HCT116 (cell line): Measurements from ENCODE around the gene SYDE1. TPM values are rescaled to one million over a fixed set of nuclear protein-coding genes. Genes with fewer than 3 reads are reported as not detected.

Experiments
- ATAC-seq: fragments of 200-7000 bp; cut with Tn5 transposase; 2 replicates; pipeline ENCODE4 v1.9.1; 2020; ENCODE audit warnings: mild to moderate bottlenecking, moderate library complexity
- BruUV-seq: library from RNA; stranded (reverse); fragments of 400-500 nt; replicated peaks from 2 replicates; lab custom pipeline; 2021; lab: Mats Ljungman, UMichigan
- CTCF ChIA-PET: fragments of 300-600 bp; sonication (Branson Sonifier 250); formaldehyde crosslinking; loops from one replicate; lab custom pipeline; 2021; ENCODE audit warnings: antibody characterized with exemption; lab: Charles Lee
- POLR2A ChIA-PET: fragments of 300-600, 350-600 bp; sonication (Branson Sonifier 250); formaldehyde crosslinking; loops from one replicate; lab custom pipeline; 2021; ENCODE audit warnings: antibody characterized with exemption; lab: Charles Lee
- RAD21 ChIA-PET, 2 experiments: fragments of 300-600 bp; sonication (Branson Sonifier 250); formaldehyde crosslinking; loops; one replicate each; lab custom pipeline; 2023; ENCODE audit warnings: low total read pairs in 2 of 2; ENCODE audit not compliant: uncharacterized antibody in 2 of 2, unreplicated experiment in 2 of 2, low non-redundant PET in 1 of 2; lab: Charles Lee
- DNase-seq: peaks from one replicate; pipeline ENCODE4 v3.0.0-alpha.2; 2010; ENCODE audit warnings: low read depth, low spot score
- H2AFZ ChIP-seq: fragments of 200-600 bp; shearing (Covaris generic), sonication (generic); 2 replicates; pipeline ENCODE4 v1.6.1; 2017; ENCODE audit warnings: low read depth, mixed run types, mixed read lengths, antibody characterized with exemption, low read length; ENCODE audit not compliant: poor library complexity, severe bottlenecking
- H3K27ac ChIP-seq: 2 replicates; pipeline ENCODE4 v1.5.1; 2012; ENCODE audit warnings: low read depth, low read length
- H3K27me3 ChIP-seq: fragments of 200-600 bp; sonication (generic); 2 replicates; pipeline ENCODE4 v1.6.1; 2016; ENCODE audit warnings: mixed run types, low read length, mixed read lengths; ENCODE audit not compliant: insufficient read depth
- H3K36me3 ChIP-seq, 2 experiments: fragments of 200-500 bp in 1 of 2; fragments of 200-600 bp in 1 of 2; sonication (Bioruptor generic) in 1 of 2; sonication (generic) in 1 of 2; 2 replicates each; pipeline versions ENCODE4 v1.5.1 to v1.6.1; 2014 to 2016; ENCODE audit warnings: low read length in 2 of 2, inconsistent platforms in 1 of 2, mixed read lengths in 1 of 2, mixed run types in 1 of 2; ENCODE audit not compliant: insufficient read depth in 2 of 2, control insufficient read depth in 1 of 2
- H3K4me1 ChIP-seq, 2 experiments: fragments of 200-600 bp in 1 of 2; sonication (generic) in 1 of 2; 2 replicates each; pipeline versions ENCODE4 v1.5.1 to v1.6.1; 2012 to 2017; ENCODE audit warnings: low read length in 2 of 2, inconsistent platforms in 1 of 2, mild to moderate bottlenecking in 1 of 2, mixed read lengths in 1 of 2, mixed run types in 1 of 2, moderate library complexity in 1 of 2; ENCODE audit not compliant: insufficient read depth in 2 of 2, control insufficient read depth in 1 of 2
- H3K4me2 ChIP-seq: fragments of 200-600 bp; sonication (generic); 2 replicates; pipeline ENCODE4 v1.6.1; 2017; ENCODE audit warnings: mixed run types, low read length, mixed read lengths
- H3K4me3 ChIP-seq, 2 experiments: fragments of 200-600 bp in 1 of 2; sonication (generic) in 1 of 2; replicated peaks in 1 of 2; 2 replicates each; pipeline ENCODE4 v1.5.1; 2011 to 2016; ENCODE audit warnings: low read length in 2 of 2, control low read depth in 1 of 2, low read depth in 1 of 2, mild to moderate bottlenecking in 1 of 2, mixed read lengths in 1 of 2, mixed run types in 1 of 2
- H3K79me2 ChIP-seq: fragments of 200-600 bp; sonication (generic); 2 replicates; pipeline ENCODE4 v1.6.1; 2017; ENCODE audit warnings: mild to moderate bottlenecking, mixed run types, low read length, moderate library complexity, mixed read lengths; ENCODE audit not compliant: insufficient read depth
- H3K9ac ChIP-seq: fragments of 200-600 bp; sonication (generic); 2 replicates; pipeline ENCODE4 v1.6.1; 2016; ENCODE audit warnings: low read length, mixed read lengths
- H3K9me2 ChIP-seq: fragments of 200-600 bp; sonication (generic), shearing (Covaris generic); 2 replicates; pipeline ENCODE4 v1.6.1; 2017; ENCODE audit warnings: mixed run types, mild to moderate bottlenecking, moderate library complexity; ENCODE audit not compliant: insufficient read depth
- H3K9me3 ChIP-seq, 2 experiments: fragments of 200-500 bp in 1 of 2; fragments of 200-600 bp in 1 of 2; sonication (Bioruptor generic) in 1 of 2; sonication (generic) in 1 of 2; 2 replicates each; pipeline ENCODE4 v1.6.1; 2014 to 2017; ENCODE audit warnings: low read length in 2 of 2, mixed read lengths in 2 of 2, inconsistent platforms in 1 of 2, low read depth in 1 of 2, mild to moderate bottlenecking in 1 of 2, mixed run types in 1 of 2, moderate library complexity in 1 of 2; ENCODE audit not compliant: control insufficient read depth in 1 of 2, insufficient read depth in 1 of 2
- H4K20me1 ChIP-seq: fragments of 200-600 bp; sonication (generic), shearing (Covaris generic); 2 replicates; pipeline ENCODE4 v1.6.1; 2017; ENCODE audit warnings: mixed run types, mild to moderate bottlenecking, moderate library complexity; ENCODE audit not compliant: insufficient read depth
- CEBPB ChIP-seq: IDR thresholded peaks from 2 replicates; pipeline ENCODE4 v1.6.1; 2012; ENCODE audit warnings: low read depth
- EGR1 ChIP-seq: IDR thresholded peaks from 2 replicates; pipeline ENCODE4 v1.6.1; 2012; ENCODE audit warnings: low read depth
- EZH2 ChIP-seq: fragments of 200-600 bp; sonication (generic); IDR thresholded peaks from 2 replicates; pipeline ENCODE4 v1.6.1; 2017; ENCODE audit warnings: antibody characterized with exemption, mixed run types
- EZH2phosphoT487 ChIP-seq: fragments of 200-600 bp; IDR thresholded peaks from 2 replicates; pipeline ENCODE4 v1.6.1; 2018; ENCODE audit warnings: antibody characterized with exemption, borderline replicate concordance
- POLR2AphosphoS5 ChIP-seq: IDR thresholded peaks from 2 replicates; pipeline ENCODE4 v1.6.1; 2011; ENCODE audit warnings: mild to moderate bottlenecking, low read depth, low read length, moderate library complexity
- RAD21 ChIP-seq: IDR thresholded peaks from 2 replicates; pipeline ENCODE4 v1.6.1; 2012; ENCODE audit warnings: low read depth, mild to moderate bottlenecking
- SIN3A ChIP-seq: IDR thresholded peaks from 2 replicates; pipeline ENCODE4 v1.6.1; 2012; ENCODE audit warnings: low read depth
- SRF ChIP-seq: IDR thresholded peaks from 2 replicates; pipeline ENCODE4 v1.6.1; 2012; ENCODE audit warnings: low read depth
- TCF7L2 ChIP-seq: IDR thresholded peaks from 2 replicates; pipeline ENCODE4 v1.7.0; 2011; ENCODE audit warnings: borderline replicate concordance, inconsistent platforms; ENCODE audit not compliant: insufficient read depth, insufficient read length; ENCODE audit errors: extremely low read depth
- YY1 ChIP-seq: IDR thresholded peaks from 2 replicates; pipeline ENCODE4 v1.6.1; 2011; ENCODE audit warnings: low read length, low read depth, moderate library complexity, mild to moderate bottlenecking; ENCODE audit not compliant: insufficient replicate concordance; ENCODE audit errors: extremely low read depth
- ZFX ChIP-seq: fragments of 450-650 bp; IDR thresholded peaks from 2 replicates; pipeline ENCODE4 v1.6.1; 2017
- ZNF274 ChIP-seq: fragments of 200-500 bp; sonication (Bioruptor generic); IDR thresholded peaks from 2 replicates; pipeline ENCODE4 v1.6.1; 2014; ENCODE audit warnings: mild to moderate bottlenecking, low read depth, low read length, inconsistent platforms
- intact Hi-C: fragments of 100-400 bp; cut with micrococcal nuclease; formaldehyde crosslinking; loops from 2 replicates; pipeline ENCODE4 v1.10.0; 2022
- total RNA-seq: library from RNA; stranded (reverse); gene quantifications from one replicate; pipeline ENCODE4 v1.2.1, GENCODE V29; 2021; ENCODE audit not compliant: unreplicated experiment
- TF ChIP-seq, protein P1 (sequence below): IDR thresholded peaks from 2 replicates; pipeline ENCODE4 v1.6.1; 2011; ENCODE audit warnings: mild to moderate bottlenecking, low read length, moderate library complexity; ENCODE audit not compliant: insufficient replicate concordance; ENCODE audit errors: extremely low read depth
- TF ChIP-seq, protein P2 (sequence below): IDR thresholded peaks from 2 replicates; pipeline ENCODE4 v1.6.1; 2012
- TF ChIP-seq, protein P3 (sequence below), 3 experiments: fragments of 200-600 bp in 1 of 3; sonication (generic) in 1 of 3; IDR thresholded peaks in 2 of 3; conservative IDR thresholded peaks in 1 of 3; 2 replicates each; pipeline ENCODE4 v1.5.1; 2012 to 2017; ENCODE audit warnings: low read depth in 2 of 3, low read length in 2 of 3, antibody characterized with exemption in 1 of 3, borderline replicate concordance in 1 of 3, control low read depth in 1 of 3, mild to moderate bottlenecking in 1 of 3, mixed read lengths in 1 of 3, mixed run types in 1 of 3, moderate library complexity in 1 of 3; ENCODE audit not compliant: insufficient read depth in 1 of 3
- TF ChIP-seq, protein P4 (sequence below): IDR thresholded peaks from 2 replicates; pipeline ENCODE4 v1.6.1; 2012

The SYDE1 gene
- total RNA-seq, 1 experiment from 2014 or later, result 4.9 TPM

DNA sequence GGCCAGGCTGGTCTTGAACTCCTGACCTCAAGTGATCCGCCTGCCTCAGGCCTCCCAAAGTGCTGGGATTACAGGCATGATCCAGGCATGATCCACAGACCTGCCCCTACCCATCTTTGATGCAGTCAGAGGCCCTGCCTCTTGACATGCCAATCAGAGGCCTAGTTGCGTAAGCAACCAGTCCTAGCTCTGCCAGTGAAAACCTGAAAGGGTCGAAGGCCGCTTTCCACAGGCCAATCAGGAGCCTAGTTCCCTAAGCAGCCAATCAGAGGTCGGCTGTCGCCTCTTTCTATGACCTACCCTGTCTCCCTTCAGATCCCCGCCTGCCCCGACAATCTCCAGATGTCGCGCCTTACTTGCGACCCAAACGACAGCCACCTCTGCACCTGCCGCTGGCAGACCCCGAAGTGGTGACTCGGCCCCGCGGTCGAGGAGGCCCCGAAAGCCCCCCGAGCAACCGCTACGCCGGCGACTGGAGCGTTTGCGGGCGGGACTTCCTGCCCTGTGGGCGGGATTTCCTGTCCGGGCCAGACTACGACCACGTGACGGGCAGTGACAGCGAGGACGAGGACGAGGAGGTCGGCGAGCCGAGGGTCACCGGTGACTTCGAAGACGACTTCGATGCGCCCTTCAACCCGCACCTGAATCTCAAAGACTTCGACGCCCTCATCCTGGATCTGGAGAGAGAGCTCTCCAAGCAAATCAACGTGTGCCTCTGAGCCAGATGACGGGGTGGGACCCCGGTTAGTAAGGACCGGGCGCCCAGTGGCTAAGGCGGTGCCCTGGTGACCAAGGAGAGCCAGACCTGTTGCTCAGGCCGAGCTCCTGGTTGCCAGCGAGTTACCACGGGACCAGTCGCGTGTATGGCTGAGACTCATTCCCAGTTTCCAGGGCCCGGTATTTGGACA is 6.3 kb downstream of the SYDE1 start (continued):
- TF ChIP-seq, protein P1, sequence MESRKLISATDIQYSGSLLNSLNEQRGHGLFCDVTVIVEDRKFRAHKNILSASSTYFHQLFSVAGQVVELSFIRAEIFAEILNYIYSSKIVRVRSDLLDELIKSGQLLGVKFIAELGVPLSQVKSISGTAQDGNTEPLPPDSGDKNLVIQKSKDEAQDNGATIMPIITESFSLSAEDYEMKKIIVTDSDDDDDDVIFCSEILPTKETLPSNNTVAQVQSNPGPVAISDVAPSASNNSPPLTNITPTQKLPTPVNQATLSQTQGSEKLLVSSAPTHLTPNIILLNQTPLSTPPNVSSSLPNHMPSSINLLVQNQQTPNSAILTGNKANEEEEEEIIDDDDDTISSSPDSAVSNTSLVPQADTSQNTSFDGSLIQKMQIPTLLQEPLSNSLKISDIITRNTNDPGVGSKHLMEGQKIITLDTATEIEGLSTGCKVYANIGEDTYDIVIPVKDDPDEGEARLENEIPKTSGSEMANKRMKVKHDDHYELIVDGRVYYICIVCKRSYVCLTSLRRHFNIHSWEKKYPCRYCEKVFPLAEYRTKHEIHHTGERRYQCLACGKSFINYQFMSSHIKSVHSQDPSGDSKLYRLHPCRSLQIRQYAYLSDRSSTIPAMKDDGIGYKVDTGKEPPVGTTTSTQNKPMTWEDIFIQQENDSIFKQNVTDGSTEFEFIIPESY, result no peak
- no peak for TF ChIP-seq TCF7L2

DNA sequence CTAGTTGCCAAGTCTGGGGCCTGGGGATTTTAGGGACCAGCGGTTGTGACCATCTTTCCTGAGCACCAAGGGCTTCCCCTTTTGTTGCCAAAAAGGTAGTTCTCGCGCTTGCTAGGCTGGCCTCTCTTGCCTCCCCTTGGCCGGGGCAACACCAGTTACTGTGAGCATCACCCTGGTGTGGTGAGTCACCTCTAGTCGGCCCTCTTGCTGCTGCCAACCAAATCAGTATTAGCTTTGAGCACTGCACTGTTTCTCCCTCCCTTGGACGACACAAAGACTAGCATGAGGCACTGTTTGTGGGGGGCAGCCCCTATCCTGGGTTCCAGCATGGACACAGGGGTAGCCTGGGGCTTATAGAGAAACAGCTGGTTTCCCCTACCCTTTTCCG is 6.9 kb downstream of the SYDE1 start:
- H3K27me3 ChIP-seq, result no peaks in the 10 kb centered on the region
- peaks cover 23 to 24% of the 10 kb centered on the region in 2 experiments for H3K36me3 ChIP-seq
- H2AFZ ChIP-seq, result no peak overlapping the region
- TF ChIP-seq ZFX (no peak), YY1 (no peak), CEBPB (no peak), SRF (no peak), EZH2phosphoT487 (no peak), POLR2AphosphoS5 (no peak), EZH2 (no peak), EGR1 (no peak), TCF7L2 (no peak), SIN3A (no peak), ZNF274 (no peak), RAD21 (no peak)
- TF ChIP-seq, protein P2, sequence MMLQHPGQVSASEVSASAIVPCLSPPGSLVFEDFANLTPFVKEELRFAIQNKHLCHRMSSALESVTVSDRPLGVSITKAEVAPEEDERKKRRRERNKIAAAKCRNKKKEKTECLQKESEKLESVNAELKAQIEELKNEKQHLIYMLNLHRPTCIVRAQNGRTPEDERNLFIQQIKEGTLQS, result no peak
- TF ChIP-seq, protein P1, result no peak
- TF ChIP-seq, protein P3, sequence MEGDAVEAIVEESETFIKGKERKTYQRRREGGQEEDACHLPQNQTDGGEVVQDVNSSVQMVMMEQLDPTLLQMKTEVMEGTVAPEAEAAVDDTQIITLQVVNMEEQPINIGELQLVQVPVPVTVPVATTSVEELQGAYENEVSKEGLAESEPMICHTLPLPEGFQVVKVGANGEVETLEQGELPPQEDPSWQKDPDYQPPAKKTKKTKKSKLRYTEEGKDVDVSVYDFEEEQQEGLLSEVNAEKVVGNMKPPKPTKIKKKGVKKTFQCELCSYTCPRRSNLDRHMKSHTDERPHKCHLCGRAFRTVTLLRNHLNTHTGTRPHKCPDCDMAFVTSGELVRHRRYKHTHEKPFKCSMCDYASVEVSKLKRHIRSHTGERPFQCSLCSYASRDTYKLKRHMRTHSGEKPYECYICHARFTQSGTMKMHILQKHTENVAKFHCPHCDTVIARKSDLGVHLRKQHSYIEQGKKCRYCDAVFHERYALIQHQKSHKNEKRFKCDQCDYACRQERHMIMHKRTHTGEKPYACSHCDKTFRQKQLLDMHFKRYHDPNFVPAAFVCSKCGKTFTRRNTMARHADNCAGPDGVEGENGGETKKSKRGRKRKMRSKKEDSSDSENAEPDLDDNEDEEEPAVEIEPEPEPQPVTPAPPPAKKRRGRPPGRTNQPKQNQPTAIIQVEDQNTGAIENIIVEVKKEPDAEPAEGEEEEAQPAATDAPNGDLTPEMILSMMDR (IDR thresholded peaks at IDR 0.05 in 2 of 3, conservative IDR thresholded peaks at IDR 0.05 in 1 of 3; ENCODE audit: borderline replicate concordance in 1 of 3, insufficient read depth in 1 of 3, low read depth in 2 of 3, low read length in 2 of 3), result no peak
- TF ChIP-seq, protein P4, sequence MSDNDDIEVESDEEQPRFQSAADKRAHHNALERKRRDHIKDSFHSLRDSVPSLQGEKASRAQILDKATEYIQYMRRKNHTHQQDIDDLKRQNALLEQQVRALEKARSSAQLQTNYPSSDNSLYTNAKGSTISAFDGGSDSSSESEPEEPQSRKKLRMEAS, result no peak
- H3K9me2 ChIP-seq, result no peaks in the 10 kb centered on the region
- H4K20me1 ChIP-seq, result no peaks in the 10 kb centered on the region
- no peaks in the 10 kb centered on the region; a peak in 1 of 4 replicates for H3K4me1 ChIP-seq
- no peak overlapping the region for H3K9ac ChIP-seq
- DNase-seq, result no peak
- peaks cover 3 to 6% of the 10 kb centered on the region in 2 experiments; a peak in 1 of 4 replicates for H3K9me3 ChIP-seq
- BruUV-seq, result no TSS peak
- POLR2A ChIA-PET, result interaction anchor here (0.6 kb wide), 1 partner anchor 256 kb away, joined by 3 read pairs; no protein-coding TSS in a partner anchor
- H3K4me2 ChIP-seq, result no peak overlapping the region
- CTCF ChIA-PET, result no interaction called here
- intact Hi-C loops, result no loop called here
- ATAC-seq, result no peak
- no peaks in the 10 kb centered on the region for H3K79me2 ChIP-seq
- no peak overlapping the region for H3K27ac ChIP-seq
- RAD21 ChIA-PET, result no interaction called here
- no peak overlapping the region for H3K4me3 ChIP-seq
